ENCODE data around the gene CDON. TPM values are rescaled to one million over a fixed set of nuclear protein-coding genes. Genes with fewer than 3 reads are reported as not detected.

CDON gene
- total RNA-seq, 1 donor from 2014 or later: 33.0 TPM

DNA sequence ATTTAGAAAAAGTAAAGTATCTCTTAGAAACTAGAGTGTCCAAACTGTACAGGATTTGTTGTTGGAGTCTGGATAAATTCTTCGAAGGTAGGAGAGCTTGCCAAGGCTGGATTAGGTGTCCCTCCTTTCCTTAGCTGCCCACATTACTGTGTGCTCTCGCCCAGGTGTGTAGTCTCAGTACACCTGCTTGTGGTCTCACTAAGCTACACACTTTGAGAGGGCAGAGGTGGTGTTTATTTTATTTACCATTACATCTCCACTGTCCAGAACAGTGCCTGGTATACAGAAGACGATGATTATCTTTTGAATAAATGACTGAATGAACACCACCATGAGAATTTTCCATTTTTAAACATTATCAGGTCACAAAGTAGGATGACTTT is 80.3 kb downstream of the CDON start:
- Histone ChIP-seq H3K36me3 (no peaks in the 10 kb centered on the region), H3K27me3 (no peaks in the 10 kb centered on the region), H3K4me3 (no peak overlapping the region), H3K4me1 (no peaks in the 10 kb centered on the region), H3K9me3 (no peaks in the 10 kb centered on the region), H3K27ac (no peak overlapping the region)
- intact Hi-C loops (cut with DNase I): no loop called here
- no peak for DNase-seq (ENCODE audit: low spot score in 2 of 2)
- TF ChIP-seq, protein P1, sequence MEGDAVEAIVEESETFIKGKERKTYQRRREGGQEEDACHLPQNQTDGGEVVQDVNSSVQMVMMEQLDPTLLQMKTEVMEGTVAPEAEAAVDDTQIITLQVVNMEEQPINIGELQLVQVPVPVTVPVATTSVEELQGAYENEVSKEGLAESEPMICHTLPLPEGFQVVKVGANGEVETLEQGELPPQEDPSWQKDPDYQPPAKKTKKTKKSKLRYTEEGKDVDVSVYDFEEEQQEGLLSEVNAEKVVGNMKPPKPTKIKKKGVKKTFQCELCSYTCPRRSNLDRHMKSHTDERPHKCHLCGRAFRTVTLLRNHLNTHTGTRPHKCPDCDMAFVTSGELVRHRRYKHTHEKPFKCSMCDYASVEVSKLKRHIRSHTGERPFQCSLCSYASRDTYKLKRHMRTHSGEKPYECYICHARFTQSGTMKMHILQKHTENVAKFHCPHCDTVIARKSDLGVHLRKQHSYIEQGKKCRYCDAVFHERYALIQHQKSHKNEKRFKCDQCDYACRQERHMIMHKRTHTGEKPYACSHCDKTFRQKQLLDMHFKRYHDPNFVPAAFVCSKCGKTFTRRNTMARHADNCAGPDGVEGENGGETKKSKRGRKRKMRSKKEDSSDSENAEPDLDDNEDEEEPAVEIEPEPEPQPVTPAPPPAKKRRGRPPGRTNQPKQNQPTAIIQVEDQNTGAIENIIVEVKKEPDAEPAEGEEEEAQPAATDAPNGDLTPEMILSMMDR (IDR thresholded peaks at IDR 0.05): no peak

DNA sequence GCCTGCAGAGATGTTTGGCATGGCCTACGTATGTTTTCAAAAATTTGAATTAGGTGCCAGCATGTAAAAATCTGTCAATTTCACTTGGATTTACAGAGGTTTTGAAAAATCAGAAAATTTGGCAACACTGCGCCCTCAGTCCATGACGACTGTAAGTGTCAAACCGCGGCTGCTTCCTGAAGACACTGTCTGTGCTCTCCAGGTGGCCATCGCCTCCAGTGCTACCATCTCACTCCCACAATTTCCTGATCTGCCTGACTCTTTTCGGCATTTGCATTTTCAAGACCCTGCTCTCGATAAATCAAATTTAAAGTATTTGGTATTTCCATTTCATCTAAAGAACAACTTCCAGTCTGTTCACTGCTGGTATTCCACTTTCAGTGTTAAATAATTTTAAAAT is 82.2 kb downstream of the CDON start:
- H3K36me3 ChIP-seq: no peaks in the 10 kb centered on the region
- no peak overlapping the region for H3K4me3 ChIP-seq
- intact Hi-C loops (cut with DNase I): no loop called here
- no peak overlapping the region for H3K27ac ChIP-seq
- H3K4me1 ChIP-seq: no peaks in the 10 kb centered on the region
- TF ChIP-seq, protein P1 (IDR thresholded peaks at IDR 0.05): no peak
- no peaks in the 10 kb centered on the region for H3K27me3 ChIP-seq
- no peak for DNase-seq (ENCODE audit: low spot score in 2 of 2)
- H3K9me3 ChIP-seq: no peaks in the 10 kb centered on the region

DNA sequence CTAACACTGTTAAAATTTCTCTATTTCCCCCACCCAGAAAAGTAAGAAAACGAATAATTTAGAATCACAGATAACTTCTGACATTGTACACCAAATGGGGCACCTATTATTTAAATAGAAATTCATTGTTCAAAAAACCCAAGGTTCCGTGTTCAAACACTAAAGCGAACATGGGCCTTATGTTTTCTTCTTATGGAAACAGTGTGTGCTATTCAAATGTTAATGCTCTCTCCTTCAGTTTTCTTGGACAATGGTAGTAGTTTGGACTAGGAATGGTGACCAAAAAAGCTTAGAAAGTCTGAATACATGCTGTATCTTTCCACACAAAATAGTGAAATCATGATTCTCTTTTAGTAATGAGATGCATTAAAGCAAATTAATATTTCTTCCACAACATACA is 83.2 kb downstream of the CDON start:
- TF ChIP-seq, protein P1 (IDR thresholded peaks at IDR 0.05): no peak
- H3K9me3 ChIP-seq: no peaks in the 10 kb centered on the region
- no peaks in the 10 kb centered on the region for H3K4me1 ChIP-seq
- no peak for DNase-seq (ENCODE audit: low spot score in 2 of 2)
- no peaks in the 10 kb centered on the region for H3K36me3 ChIP-seq
- H3K27me3 ChIP-seq: no peaks in the 10 kb centered on the region
- intact Hi-C loops (cut with DNase I): no loop called here
- no peak overlapping the region for H3K4me3 ChIP-seq
- no peak overlapping the region for H3K27ac ChIP-seq

DNA sequence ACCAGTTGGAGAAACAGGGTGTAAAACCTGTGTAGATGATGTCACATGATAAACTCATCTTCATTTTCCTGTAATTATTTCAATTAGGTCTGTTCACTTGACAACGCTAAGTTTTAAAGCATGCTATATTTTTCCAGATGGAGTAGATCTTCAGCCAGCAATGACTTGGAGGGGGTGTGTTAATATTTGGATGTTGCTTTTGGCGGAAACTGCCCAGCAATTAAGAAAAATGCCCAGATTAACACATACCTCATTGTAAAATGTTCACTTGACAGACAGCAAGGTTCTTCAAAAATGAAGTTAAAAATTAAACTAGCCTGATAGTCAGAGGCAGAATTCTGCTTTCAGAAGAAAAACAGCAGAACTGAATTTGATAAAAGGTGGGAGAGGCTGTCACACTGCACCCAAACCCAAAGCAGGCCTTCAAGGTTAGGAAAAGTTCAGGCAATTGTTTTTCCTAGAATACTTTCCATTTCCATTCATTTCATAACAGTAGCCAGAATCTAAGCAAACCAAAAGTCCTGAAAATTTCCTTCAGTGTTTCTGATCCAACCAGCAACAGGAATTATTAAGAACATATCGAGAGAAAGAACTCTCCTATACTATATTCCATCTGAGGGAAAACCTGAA is 83.8 kb downstream of the CDON start:
- Histone ChIP-seq H3K27ac (peak overlapping the region in 1 of 2 donors; percentile 20), H3K4me1 (no peaks in the 10 kb centered on the region), H3K9me3 (no peaks in the 10 kb centered on the region), H3K4me3 (no peak overlapping the region), H3K27me3 (no peaks in the 10 kb centered on the region), H3K36me3 (no peaks in the 10 kb centered on the region)
- intact Hi-C loops (cut with DNase I): no loop called here
- no peak for DNase-seq (ENCODE audit: low spot score in 2 of 2)
- TF ChIP-seq, protein P1 (IDR thresholded peaks at IDR 0.05): no peak

DNA sequence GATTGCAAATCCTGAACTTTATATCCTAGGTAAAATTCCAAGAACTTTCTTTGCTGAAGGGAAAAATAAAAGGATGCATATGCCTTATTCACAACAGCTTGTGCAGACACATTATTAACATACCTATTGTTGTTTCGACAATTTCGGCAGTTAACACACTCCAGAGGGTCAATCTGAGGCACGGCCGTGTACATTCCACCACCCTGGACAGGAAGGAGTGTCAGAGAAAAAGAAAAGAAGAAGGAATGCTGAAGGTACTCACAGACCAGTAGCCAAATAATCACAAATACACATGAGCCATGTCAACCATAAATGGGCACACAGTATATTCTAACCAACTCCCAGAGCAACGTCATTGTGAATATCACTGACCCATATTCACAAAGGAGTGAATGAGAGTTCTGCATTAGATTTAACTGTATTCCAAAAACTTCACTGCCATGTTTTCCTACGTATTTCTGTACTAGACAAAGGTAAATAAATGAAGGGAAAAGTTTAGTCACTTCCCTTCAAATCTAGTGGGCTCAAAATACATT is 84.4 kb downstream of the CDON start:
- Histone ChIP-seq H3K27ac (peak overlapping the region in 1 of 2 donors; percentile 20), H3K9me3 (no peaks in the 10 kb centered on the region), H3K36me3 (no peaks in the 10 kb centered on the region), H3K4me3 (no peak overlapping the region), H3K27me3 (no peaks in the 10 kb centered on the region), H3K4me1 (no peaks in the 10 kb centered on the region)
- TF ChIP-seq, protein P1 (IDR thresholded peaks at IDR 0.05): no peak
- intact Hi-C loops (cut with DNase I): no loop called here
- no peak for DNase-seq (ENCODE audit: low spot score in 2 of 2)

Measured in ascending aorta (tissue), 2 donors.